Measurements from ENCODE around the gene SSRP1. TPM values are rescaled to one million over a fixed set of nuclear protein-coding genes. Genes with fewer than 3 reads are reported as not detected.
"Not testable (repeated sequence)": the region's sequence is repeated elsewhere in the genome, so short reads cannot be mapped to it uniquely, and the experiment has no call there.

Gene SSRP1
- total RNA-seq, 1 experiment from 2014 or later: 399 TPM

- Histone ChIP-seq H3K4me3 (ENCODE audit: low read depth, low read length, poor library complexity, severe bottlenecking) (no peak overlapping the region), H3K27me3 (replicated peaks; ENCODE audit: insufficient read depth, low read depth, low read length, poor library complexity) (peaks cover 3% of the 10 kb centered on the region), H3K36me3 (ENCODE audit: insufficient read depth, low read length, poor library complexity, severe bottlenecking) (no peaks in the 10 kb centered on the region), H3K4me1 (ENCODE audit: insufficient read depth, low read length, poor library complexity, severe bottlenecking) (no peaks in the 10 kb centered on the region), H3K9me3 (ENCODE audit: low read depth, low read length, poor library complexity, severe bottlenecking) (no peaks in the 10 kb centered on the region), H3K27ac (ENCODE audit: low read depth, low read length, poor library complexity, severe bottlenecking) (no peak overlapping the region)
- CTCF ChIA-PET: interaction anchor here (0.6 kb wide), 1 partner anchor 278 kb away, joined by 3 read pairs; no protein-coding TSS in a partner anchor
- no TSS peak for BruUV-seq (replicated peaks)
- TF ChIP-seq CTCF (conservative IDR thresholded peaks at IDR 0.05; ENCODE audit: low read depth, low read length) (no peak), EZH2 (IDR thresholded peaks at IDR 0.05; ENCODE audit: borderline replicate concordance, low read depth, low read length, poor library complexity, severe bottlenecking) (no peak)
- no peak for DNase-seq (ENCODE audit: low spot score)
- POLR2A ChIA-PET (ENCODE audit: low non-redundant PET): no interaction called here
- intact Hi-C loops (cut with micrococcal nuclease; ENCODE audit: unreplicated experiment): no loop called here
Measured at GRCh38 chr11:57363131-57364080, 27.7 kb upstream of the SSRP1 start.

GRCh38 chr11:57361926-57362325 lies 26.2 kb upstream of the SSRP1 start:
- Histone ChIP-seq H3K27me3 (replicated peaks; ENCODE audit: insufficient read depth, low read depth, low read length, poor library complexity) (peaks cover 3% of the 10 kb centered on the region), H3K4me3 (ENCODE audit: low read depth, low read length, poor library complexity, severe bottlenecking) (no peak overlapping the region), H3K27ac (ENCODE audit: low read depth, low read length, poor library complexity, severe bottlenecking) (no peak overlapping the region), H3K4me1 (ENCODE audit: insufficient read depth, low read length, poor library complexity, severe bottlenecking) (no peaks in the 10 kb centered on the region), H3K36me3 (ENCODE audit: insufficient read depth, low read length, poor library complexity, severe bottlenecking) (no peaks in the 10 kb centered on the region), H3K9me3 (ENCODE audit: low read depth, low read length, poor library complexity, severe bottlenecking) (no peaks in the 10 kb centered on the region)
- POLR2A ChIA-PET (ENCODE audit: low non-redundant PET): no interaction called here
- no peak for DNase-seq (ENCODE audit: low spot score)
- no TSS peak for BruUV-seq (replicated peaks)
- TF ChIP-seq EZH2 (IDR thresholded peaks at IDR 0.05; ENCODE audit: borderline replicate concordance, low read depth, low read length, poor library complexity, severe bottlenecking): no peak
- TF ChIP-seq CTCF (conservative IDR thresholded peaks at IDR 0.05; ENCODE audit: low read depth, low read length): no peak
- CTCF ChIA-PET: interaction anchor here (1.3 kb wide), 1 partner anchor 16 kb away, joined by 4 read pairs; no protein-coding TSS in a partner anchor
- intact Hi-C loops (cut with micrococcal nuclease; ENCODE audit: unreplicated experiment): no loop called here

- H3K27ac ChIP-seq (ENCODE audit: low read depth, low read length, poor library complexity, severe bottlenecking); POLR2A ChIA-PET (ENCODE audit: low non-redundant PET); H3K36me3 ChIP-seq (ENCODE audit: insufficient read depth, low read length, poor library complexity, severe bottlenecking); H3K9me3 ChIP-seq (ENCODE audit: low read depth, low read length, poor library complexity, severe bottlenecking); BruUV-seq (replicated peaks); DNase-seq (ENCODE audit: low spot score); H3K4me3 ChIP-seq (ENCODE audit: low read depth, low read length, poor library complexity, severe bottlenecking); H3K4me1 ChIP-seq (ENCODE audit: insufficient read depth, low read length, poor library complexity, severe bottlenecking); intact Hi-C loops (cut with micrococcal nuclease; ENCODE audit: unreplicated experiment); H3K27me3 ChIP-seq (replicated peaks; ENCODE audit: insufficient read depth, low read depth, low read length, poor library complexity): not testable (repeated sequence)
- CTCF ChIA-PET: interaction anchor here (1.3 kb wide), 1 partner anchor 16 kb away, joined by 4 read pairs; no protein-coding TSS in a partner anchor
Measured at GRCh38 chr11:57361420-57361819, 25.7 kb upstream of the SSRP1 start.

Data from A673 (cell line).